SIG-M5 treated with dmso at 0.1 percent for 504 hours (cell line): ENCODE measurements around the gene LGMN.
"Not testable (repeated sequence)": the region's sequence is repeated elsewhere in the genome, so short reads cannot be mapped to it uniquely, and the experiment has no call there.

Source experiments
- DNase-seq: peaks from one replicate; lab custom pipeline; 2025; ENCODE audit not compliant: unreplicated experiment; lab: John Stamatoyannopoulos, UW

Gene LGMN

DNA sequence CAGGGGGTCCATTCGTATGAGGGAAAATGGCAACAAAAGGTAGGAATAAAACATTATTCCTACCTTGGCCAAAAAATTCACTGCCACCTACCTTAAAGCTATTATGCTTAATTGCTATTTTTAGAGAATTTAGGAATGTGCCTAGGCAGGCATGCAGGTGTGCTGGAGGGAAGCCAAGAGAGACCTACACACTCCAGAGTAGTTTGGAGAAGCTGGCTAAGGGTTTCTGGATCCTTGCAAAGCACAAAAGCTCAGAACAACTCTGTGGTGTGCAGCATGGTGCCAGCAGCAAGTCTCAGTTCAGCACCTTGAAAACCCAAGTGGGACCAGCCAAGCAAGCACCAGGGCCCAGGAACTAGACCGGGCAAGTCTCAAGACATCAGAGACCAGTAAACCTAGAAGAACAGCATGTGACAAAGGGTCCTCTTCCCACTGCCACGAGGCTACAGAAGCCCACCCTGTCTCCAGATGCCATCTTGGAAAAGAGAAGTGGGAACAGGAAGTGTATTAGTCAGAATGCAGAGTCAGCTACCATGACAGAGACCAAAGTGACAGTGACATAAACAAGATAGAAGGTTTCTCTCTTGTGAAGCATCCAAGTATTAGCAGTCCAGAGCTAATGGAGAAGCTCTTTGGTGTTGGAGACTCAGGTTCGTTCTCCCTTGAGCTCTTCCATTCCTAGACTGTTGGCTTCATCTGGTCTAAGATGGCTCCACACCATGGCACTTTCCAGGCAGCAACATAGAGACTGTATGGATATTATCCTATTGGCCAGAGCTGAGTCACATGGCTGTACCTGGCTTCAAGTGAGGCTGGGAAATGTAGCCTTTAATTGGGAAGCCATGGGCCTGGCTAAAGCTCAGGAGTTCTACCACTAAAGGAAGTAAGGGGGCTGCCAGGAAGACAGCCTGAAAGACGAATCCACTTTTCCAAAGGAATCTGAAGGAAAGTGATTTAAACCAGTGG is 15.5 kb upstream of the LGMN start:
- not testable (repeated sequence) for DNase-seq

DNA sequence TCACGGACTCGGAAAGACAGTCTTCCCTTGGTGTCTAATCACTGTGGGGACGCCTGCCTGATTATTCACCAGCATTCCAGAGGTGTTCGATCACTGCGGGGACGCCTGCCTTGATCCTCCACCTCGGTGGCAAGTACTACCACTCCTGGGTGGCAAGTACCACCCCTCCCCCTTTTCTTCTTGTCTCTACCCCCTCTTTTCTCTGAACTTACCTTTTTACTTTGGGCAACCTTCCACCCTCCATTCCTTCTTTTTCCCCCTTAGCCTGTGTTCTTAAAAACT is 12.0 kb upstream of the LGMN start:
- DNase-seq, result no peak

DNA sequence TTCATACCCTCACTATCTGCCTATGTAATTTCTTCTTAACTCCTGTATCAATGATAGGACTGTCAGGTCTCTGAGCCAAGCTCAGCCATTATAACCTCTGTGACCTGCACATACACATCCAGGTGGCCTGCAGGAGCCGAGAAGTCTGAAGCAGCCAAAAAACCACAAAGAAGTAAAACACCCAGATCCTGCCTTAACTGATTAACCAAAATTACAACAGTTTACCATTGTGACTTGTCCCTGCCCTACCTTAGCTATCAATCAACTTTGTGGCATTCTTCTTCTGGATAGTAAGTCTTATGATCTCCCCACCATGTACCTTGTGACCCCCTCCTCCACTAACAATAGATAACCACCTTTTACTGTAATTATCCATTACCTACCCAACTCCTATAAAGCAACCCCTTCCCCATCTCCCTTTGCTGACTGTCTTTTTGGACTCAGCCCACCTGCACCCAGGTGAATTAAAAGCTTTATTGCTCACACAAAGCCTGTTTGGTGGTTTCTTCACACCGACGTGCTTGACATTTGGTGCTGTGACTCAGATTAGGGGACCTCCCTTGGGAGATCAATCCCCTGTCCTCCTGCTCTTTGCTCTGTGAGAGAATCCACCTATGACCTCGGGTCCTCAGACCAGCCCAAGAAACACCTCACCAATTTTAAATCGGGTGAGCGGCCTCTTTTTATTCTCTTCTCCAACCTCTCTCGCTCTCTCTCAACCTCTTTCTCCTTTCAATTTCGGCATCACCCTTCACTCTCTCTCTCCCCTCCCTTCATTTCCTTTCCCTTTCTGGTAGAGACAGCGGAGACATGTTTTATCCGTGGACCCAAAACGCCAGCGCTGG is 11.5 kb upstream of the LGMN start:
- no peak for DNase-seq

GRCh38 chr14:92759300-92759678 is 10.9 kb upstream of the LGMN start:
- no peak for DNase-seq

GRCh38 chr14:92756446-92756845 is 8.0 kb upstream of the LGMN start:
- DNase-seq, result no peak

- no peak for DNase-seq
Measured at GRCh38 chr14:92755495-92755894, 7.1 kb upstream of the LGMN start.

GRCh38 chr14:92754966-92755365 is 6.5 kb upstream of the LGMN start:
- no peak for DNase-seq

- DNase-seq, result no peak
Measured at GRCh38 chr14:92753250-92753649, 4.8 kb upstream of the LGMN start.

GRCh38 chr14:92751819-92752218 is 3.4 kb upstream of the LGMN start:
- DNase-seq, result no peak

GRCh38 chr14:92750994-92751400 is 2.6 kb upstream of the LGMN start:
- DNase-seq, result no peak

GRCh38 chr14:92750222-92750728 is 1.8 kb upstream of the LGMN start:
- not testable (repeated sequence) for DNase-seq

- DNase-seq, result no peak
Measured at GRCh38 chr14:92747701-92748258, 647 bp downstream of the LGMN start.

- no peak for DNase-seq
Measured at GRCh38 chr14:92744198-92744597, 4.2 kb downstream of the LGMN start.

GRCh38 chr14:92740440-92740839 is 8.0 kb downstream of the LGMN start:
- DNase-seq, result no peak

- no peak for DNase-seq
Measured at GRCh38 chr14:92737619-92738188, 10.7 kb downstream of the LGMN start.

GRCh38 chr14:92737206-92737605 is 11.2 kb downstream of the LGMN start:
- no peak for DNase-seq

GRCh38 chr14:92735344-92735743 is 13.1 kb downstream of the LGMN start:
- DNase-seq, result no peak

DNA sequence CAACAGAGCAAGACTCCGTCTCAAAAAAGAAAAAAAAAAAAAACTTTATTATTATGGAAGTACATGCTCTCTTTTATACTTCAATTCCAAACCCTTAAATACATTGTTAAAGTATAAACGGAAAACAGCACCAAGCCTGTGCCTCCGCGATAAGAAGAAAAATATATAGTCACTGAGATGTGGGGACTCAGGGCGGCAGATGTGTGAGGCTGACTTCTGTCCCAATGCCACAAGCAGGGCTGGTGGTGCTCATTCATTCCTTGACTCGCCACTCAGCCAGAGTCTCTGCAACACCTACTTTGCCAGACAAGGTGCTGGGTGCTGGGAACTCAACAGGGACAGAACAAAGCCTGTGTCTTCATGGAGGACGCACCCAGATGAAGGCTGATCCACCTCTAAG is 13.8 kb downstream of the LGMN start:
- no peak for DNase-seq

DNA sequence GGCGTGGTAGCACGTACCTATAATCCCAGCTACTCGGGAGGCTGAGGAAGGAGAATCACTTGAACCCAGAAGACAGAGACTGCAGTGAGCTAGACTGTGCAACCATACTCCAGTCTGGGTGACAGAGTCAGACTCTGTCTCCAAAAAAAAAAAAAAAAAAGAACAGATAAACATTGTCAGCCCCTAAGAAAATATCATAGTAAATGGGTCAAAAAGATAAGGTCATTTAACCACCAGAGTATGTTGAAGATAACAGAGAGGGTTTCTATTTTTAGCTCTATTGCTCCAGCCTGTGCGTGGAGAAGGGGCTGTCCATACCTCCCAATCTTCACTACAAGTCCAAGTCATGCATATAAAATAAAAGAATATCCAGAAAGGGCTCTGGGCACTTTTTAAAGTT is 15.4 kb downstream of the LGMN start:
- DNase-seq, result no peak

GRCh38 chr14:92731622-92732115 is 16.8 kb downstream of the LGMN start:
- no peak for DNase-seq
